ENCODE results near the gene PDXDC1.
"Not testable (repeated sequence)": the region's sequence is repeated elsewhere in the genome, so short reads cannot be mapped to it uniquely, and the experiment has no call there.

Gene PDXDC1

GRCh38 chr16:14958323-14958600 lies 16.6 kb upstream of the PDXDC1 start:
- Histone ChIP-seq H3K4me1 (ENCODE audit: control insufficient read depth, insufficient read depth, low read length) (no peaks in the 10 kb centered on the region), H3K4me3 (ENCODE audit: low read depth, low read length) (no peak overlapping the region), H3K9me3 (ENCODE audit: control insufficient read depth, insufficient read depth, low read length) (no peaks in the 10 kb centered on the region), H3K36me3 (ENCODE audit: control insufficient read depth, insufficient read depth, low read length) (no peaks in the 10 kb centered on the region), H3K9ac (ENCODE audit: low read depth, low read length) (no peak overlapping the region), H3K27me3 (ENCODE audit: control insufficient read depth, insufficient read depth, low read length) (no peaks in the 10 kb centered on the region)

GRCh38 chr16:14958970-14959369 lies 15.9 kb upstream of the PDXDC1 start:
- no peaks in the 10 kb centered on the region for H3K36me3 ChIP-seq (ENCODE audit: control insufficient read depth, insufficient read depth, low read length)
- no peaks in the 10 kb centered on the region for H3K9me3 ChIP-seq (ENCODE audit: control insufficient read depth, insufficient read depth, low read length)
- H3K9ac ChIP-seq (ENCODE audit: low read depth, low read length) = no peak overlapping the region
- H3K4me1 ChIP-seq (ENCODE audit: control insufficient read depth, insufficient read depth, low read length) = no peaks in the 10 kb centered on the region
- no peak overlapping the region for H3K4me3 ChIP-seq (ENCODE audit: low read depth, low read length)
- H3K27me3 ChIP-seq (ENCODE audit: control insufficient read depth, insufficient read depth, low read length) = no peaks in the 10 kb centered on the region

GRCh38 chr16:14961405-14962186 lies 13.2 kb upstream of the PDXDC1 start:
- no peak overlapping the region for H3K9ac ChIP-seq (ENCODE audit: low read depth, low read length)
- no peaks in the 10 kb centered on the region for H3K9me3 ChIP-seq (ENCODE audit: control insufficient read depth, insufficient read depth, low read length)
- H3K4me3 ChIP-seq (ENCODE audit: low read depth, low read length) = no peak overlapping the region
- H3K27me3 ChIP-seq (ENCODE audit: control insufficient read depth, insufficient read depth, low read length) = no peaks in the 10 kb centered on the region
- H3K4me1 ChIP-seq (ENCODE audit: control insufficient read depth, insufficient read depth, low read length) = no peaks in the 10 kb centered on the region
- H3K36me3 ChIP-seq (ENCODE audit: control insufficient read depth, insufficient read depth, low read length) = no peaks in the 10 kb centered on the region

GRCh38 chr16:14963281-14964173 lies 11.3 kb upstream of the PDXDC1 start:
- no peaks in the 10 kb centered on the region for H3K36me3 ChIP-seq (ENCODE audit: control insufficient read depth, insufficient read depth, low read length)
- no peak overlapping the region for H3K4me3 ChIP-seq (ENCODE audit: low read depth, low read length)
- no peaks in the 10 kb centered on the region for H3K4me1 ChIP-seq (ENCODE audit: control insufficient read depth, insufficient read depth, low read length)
- H3K9me3 ChIP-seq (ENCODE audit: control insufficient read depth, insufficient read depth, low read length) = no peaks in the 10 kb centered on the region
- H3K9ac ChIP-seq (ENCODE audit: low read depth, low read length) = no peak overlapping the region
- H3K27me3 ChIP-seq (ENCODE audit: control insufficient read depth, insufficient read depth, low read length) = no peaks in the 10 kb centered on the region

GRCh38 chr16:14965328-14965727 lies 9.5 kb upstream of the PDXDC1 start:
- no peak overlapping the region for H3K9ac ChIP-seq (ENCODE audit: low read depth, low read length)
- H3K4me3 ChIP-seq (ENCODE audit: low read depth, low read length) = no peak overlapping the region
- H3K36me3 ChIP-seq (ENCODE audit: control insufficient read depth, insufficient read depth, low read length) = no peaks in the 10 kb centered on the region
- no peaks in the 10 kb centered on the region for H3K4me1 ChIP-seq (ENCODE audit: control insufficient read depth, insufficient read depth, low read length)
- no peaks in the 10 kb centered on the region for H3K27me3 ChIP-seq (ENCODE audit: control insufficient read depth, insufficient read depth, low read length)
- H3K9me3 ChIP-seq (ENCODE audit: control insufficient read depth, insufficient read depth, low read length) = no peaks in the 10 kb centered on the region

- not testable (repeated sequence) for H3K9me3 ChIP-seq (ENCODE audit: control insufficient read depth, insufficient read depth, low read length); H3K36me3 ChIP-seq (ENCODE audit: control insufficient read depth, insufficient read depth, low read length); H3K27me3 ChIP-seq (ENCODE audit: control insufficient read depth, insufficient read depth, low read length); H3K4me3 ChIP-seq (ENCODE audit: low read depth, low read length); H3K9ac ChIP-seq (ENCODE audit: low read depth, low read length); H3K4me1 ChIP-seq (ENCODE audit: control insufficient read depth, insufficient read depth, low read length)
Observed at GRCh38 chr16:14969795-14970194, 5.0 kb upstream of the PDXDC1 start.

GRCh38 chr16:14971621-14972228 lies 3.1 kb upstream of the PDXDC1 start:
- not testable (repeated sequence) for H3K27me3 ChIP-seq (ENCODE audit: control insufficient read depth, insufficient read depth, low read length); H3K9me3 ChIP-seq (ENCODE audit: control insufficient read depth, insufficient read depth, low read length); H3K4me3 ChIP-seq (ENCODE audit: low read depth, low read length); H3K36me3 ChIP-seq (ENCODE audit: control insufficient read depth, insufficient read depth, low read length); H3K4me1 ChIP-seq (ENCODE audit: control insufficient read depth, insufficient read depth, low read length); H3K9ac ChIP-seq (ENCODE audit: low read depth, low read length)

GRCh38 chr16:14973785-14974322 lies 972 bp upstream of the PDXDC1 start:
- H3K4me3 ChIP-seq (ENCODE audit: low read depth, low read length) = peak overlapping the region; percentile 95
- H3K27me3 ChIP-seq (ENCODE audit: control insufficient read depth, insufficient read depth, low read length); H3K4me1 ChIP-seq (ENCODE audit: control insufficient read depth, insufficient read depth, low read length); H3K36me3 ChIP-seq (ENCODE audit: control insufficient read depth, insufficient read depth, low read length); H3K9me3 ChIP-seq (ENCODE audit: control insufficient read depth, insufficient read depth, low read length): not testable (repeated sequence)
- peak overlapping the region; percentile 42 for H3K9ac ChIP-seq (ENCODE audit: low read depth, low read length)

- H3K27me3 ChIP-seq (ENCODE audit: control insufficient read depth, insufficient read depth, low read length); H3K36me3 ChIP-seq (ENCODE audit: control insufficient read depth, insufficient read depth, low read length); H3K9me3 ChIP-seq (ENCODE audit: control insufficient read depth, insufficient read depth, low read length); H3K4me1 ChIP-seq (ENCODE audit: control insufficient read depth, insufficient read depth, low read length): not testable (repeated sequence)
- peak overlapping the region; percentile 42 for H3K9ac ChIP-seq (ENCODE audit: low read depth, low read length)
- peak overlapping the region; percentile 95 for H3K4me3 ChIP-seq (ENCODE audit: low read depth, low read length)
Observed at GRCh38 chr16:14974331-14974655, 533 bp upstream of the PDXDC1 start.

GRCh38 chr16:14975418-14976194 lies 780 bp downstream of the PDXDC1 start:
- H3K4me1 ChIP-seq (ENCODE audit: control insufficient read depth, insufficient read depth, low read length); H3K36me3 ChIP-seq (ENCODE audit: control insufficient read depth, insufficient read depth, low read length); H3K27me3 ChIP-seq (ENCODE audit: control insufficient read depth, insufficient read depth, low read length); H3K9me3 ChIP-seq (ENCODE audit: control insufficient read depth, insufficient read depth, low read length): not testable (repeated sequence)
- H3K9ac ChIP-seq (ENCODE audit: low read depth, low read length) = peak overlapping the region; percentile 97
- H3K4me3 ChIP-seq (ENCODE audit: low read depth, low read length) = peak overlapping the region; percentile 95

- not testable (repeated sequence) for H3K9me3 ChIP-seq (ENCODE audit: control insufficient read depth, insufficient read depth, low read length); H3K9ac ChIP-seq (ENCODE audit: low read depth, low read length); H3K36me3 ChIP-seq (ENCODE audit: control insufficient read depth, insufficient read depth, low read length); H3K4me1 ChIP-seq (ENCODE audit: control insufficient read depth, insufficient read depth, low read length); H3K27me3 ChIP-seq (ENCODE audit: control insufficient read depth, insufficient read depth, low read length); H3K4me3 ChIP-seq (ENCODE audit: low read depth, low read length)
Observed at GRCh38 chr16:14976971-14977736, 2.3 kb downstream of the PDXDC1 start.
